ENCODE data around the gene FBXO2.

Gene FBXO2

GRCh38 chr1:11628767-11629166, 25.5 kb downstream of the FBXO2 start:
- Mint-ChIP-seq H3K4me3 (no peak overlapping the region), H3K27me3 (peaks cover 74% of the 10 kb centered on the region), H3K4me1 (peaks cover 5% of the 10 kb centered on the region), H3K27ac (ENCODE audit: low read depth) (no peak overlapping the region), H3K36me3 (ENCODE audit: insufficient read depth) (peaks cover 3% of the 10 kb centered on the region), H3K9me3 (no peaks in the 10 kb centered on the region)
- DNase-seq (ENCODE audit: low spot score in 2 of 2) (no peak), ATAC-seq (replicated peaks; ENCODE audit: extremely low read depth, poor library complexity, severe bottlenecking) (no peak)

- Mint-ChIP-seq H3K9me3 (no peaks in the 10 kb centered on the region), H3K36me3 (ENCODE audit: insufficient read depth) (peaks cover 3% of the 10 kb centered on the region), H3K27me3 (peaks cover 85% of the 10 kb centered on the region), H3K27ac (ENCODE audit: low read depth) (no peak overlapping the region), H3K4me1 (peaks cover 4% of the 10 kb centered on the region), H3K4me3 (no peak overlapping the region)
- DNase-seq (ENCODE audit: low spot score in 2 of 2) (no peak), ATAC-seq (replicated peaks; ENCODE audit: extremely low read depth, poor library complexity, severe bottlenecking) (no peak)
Measured at GRCh38 chr1:11626551-11626950, 27.7 kb downstream of the FBXO2 start.

GRCh38 chr1:11623702-11624101, 30.5 kb downstream of the FBXO2 start:
- DNase-seq (ENCODE audit: low spot score in 2 of 2): no peak
- Mint-ChIP-seq H3K27me3 (peaks cover 90% of the 10 kb centered on the region), H3K27ac (ENCODE audit: low read depth) (no peak overlapping the region), H3K9me3 (no peaks in the 10 kb centered on the region), H3K36me3 (ENCODE audit: insufficient read depth) (peaks cover 3% of the 10 kb centered on the region), H3K4me1 (no peaks in the 10 kb centered on the region), H3K4me3 (no peak overlapping the region)
- ATAC-seq (replicated peaks; ENCODE audit: extremely low read depth, poor library complexity, severe bottlenecking): no peak

GRCh38 chr1:11622398-11622797, 31.8 kb downstream of the FBXO2 start:
- no peak for DNase-seq (ENCODE audit: low spot score in 2 of 2)
- no peak overlapping the region for H3K27ac Mint-ChIP-seq (ENCODE audit: low read depth)
- H3K36me3 Mint-ChIP-seq (ENCODE audit: insufficient read depth): peaks cover 3% of the 10 kb centered on the region
- peaks cover 89% of the 10 kb centered on the region for H3K27me3 Mint-ChIP-seq
- ATAC-seq (replicated peaks; ENCODE audit: extremely low read depth, poor library complexity, severe bottlenecking): no peak
- H3K4me3 Mint-ChIP-seq: no peak overlapping the region
- no peaks in the 10 kb centered on the region for H3K4me1 Mint-ChIP-seq
- H3K9me3 Mint-ChIP-seq: no peaks in the 10 kb centered on the region

GRCh38 chr1:11620924-11621323, 33.3 kb downstream of the FBXO2 start:
- Mint-ChIP-seq H3K4me3 (no peak overlapping the region), H3K4me1 (no peaks in the 10 kb centered on the region), H3K9me3 (no peaks in the 10 kb centered on the region), H3K36me3 (ENCODE audit: insufficient read depth) (peaks cover 3% of the 10 kb centered on the region), H3K27me3 (peaks cover 82% of the 10 kb centered on the region), H3K27ac (ENCODE audit: low read depth) (no peak overlapping the region)
- no peak for ATAC-seq (replicated peaks; ENCODE audit: extremely low read depth, poor library complexity, severe bottlenecking)
- no peak for DNase-seq (ENCODE audit: low spot score in 2 of 2)

GRCh38 chr1:11620405-11620804, 33.8 kb downstream of the FBXO2 start:
- ATAC-seq (replicated peaks; ENCODE audit: extremely low read depth, poor library complexity, severe bottlenecking) (no peak), DNase-seq (ENCODE audit: low spot score in 2 of 2) (no peak)
- Mint-ChIP-seq H3K4me3 (no peak overlapping the region), H3K27me3 (peaks cover 79% of the 10 kb centered on the region), H3K36me3 (ENCODE audit: insufficient read depth) (peaks cover 3% of the 10 kb centered on the region), H3K4me1 (no peaks in the 10 kb centered on the region), H3K9me3 (no peaks in the 10 kb centered on the region), H3K27ac (ENCODE audit: low read depth) (no peak overlapping the region)

- no peak for ATAC-seq (replicated peaks; ENCODE audit: extremely low read depth, poor library complexity, severe bottlenecking)
- Mint-ChIP-seq H3K27me3 (peaks cover 73% of the 10 kb centered on the region), H3K4me3 (no peak overlapping the region), H3K27ac (ENCODE audit: low read depth) (no peak overlapping the region), H3K4me1 (no peaks in the 10 kb centered on the region), H3K36me3 (ENCODE audit: insufficient read depth) (no peaks in the 10 kb centered on the region), H3K9me3 (no peaks in the 10 kb centered on the region)
- DNase-seq (ENCODE audit: low spot score in 2 of 2): no peak
Measured at GRCh38 chr1:11617741-11618140, 36.5 kb downstream of the FBXO2 start.

GRCh38 chr1:11617314-11617713, 36.9 kb downstream of the FBXO2 start:
- ATAC-seq (replicated peaks; ENCODE audit: extremely low read depth, poor library complexity, severe bottlenecking) (no peak), DNase-seq (ENCODE audit: low spot score in 2 of 2) (no peak)
- no peak overlapping the region for H3K4me3 Mint-ChIP-seq
- H3K9me3 Mint-ChIP-seq: no peaks in the 10 kb centered on the region
- H3K36me3 Mint-ChIP-seq (ENCODE audit: insufficient read depth): no peaks in the 10 kb centered on the region
- peaks cover 70% of the 10 kb centered on the region for H3K27me3 Mint-ChIP-seq
- H3K27ac Mint-ChIP-seq (ENCODE audit: low read depth): no peak overlapping the region
- H3K4me1 Mint-ChIP-seq: no peaks in the 10 kb centered on the region

- Mint-ChIP-seq H3K27me3 (peaks cover 70% of the 10 kb centered on the region), H3K4me1 (no peaks in the 10 kb centered on the region), H3K36me3 (ENCODE audit: insufficient read depth) (no peaks in the 10 kb centered on the region)
Measured at GRCh38 chr1:11616766-11617165, 37.5 kb downstream of the FBXO2 start.

GRCh38 chr1:11615090-11615489, 39.1 kb downstream of the FBXO2 start:
- Mint-ChIP-seq H3K4me1 (no peaks in the 10 kb centered on the region), H3K9me3 (no peaks in the 10 kb centered on the region), H3K27me3 (peaks cover 64% of the 10 kb centered on the region), H3K4me3 (no peak overlapping the region), H3K36me3 (ENCODE audit: insufficient read depth) (no peaks in the 10 kb centered on the region), H3K27ac (ENCODE audit: low read depth) (no peak overlapping the region)
- ATAC-seq (replicated peaks; ENCODE audit: extremely low read depth, poor library complexity, severe bottlenecking) (no peak), DNase-seq (ENCODE audit: low spot score in 2 of 2) (no peak)

More at GRCh38 chr1:11616766-11617165, 37.5 kb downstream of the FBXO2 start:
- Mint-ChIP-seq H3K4me3 (no peak overlapping the region), H3K9me3 (no peaks in the 10 kb centered on the region), H3K27ac (ENCODE audit: low read depth) (no peak overlapping the region)
- ATAC-seq (replicated peaks; ENCODE audit: extremely low read depth, poor library complexity, severe bottlenecking) (no peak), DNase-seq (ENCODE audit: low spot score in 2 of 2) (no peak)

GRCh38 chr1:11613347-11613746, 40.9 kb downstream of the FBXO2 start:
- no peak for DNase-seq (ENCODE audit: low spot score in 2 of 2)
- H3K4me3 Mint-ChIP-seq: no peak overlapping the region
- ATAC-seq (replicated peaks; ENCODE audit: extremely low read depth, poor library complexity, severe bottlenecking): no peak
- H3K27ac Mint-ChIP-seq (ENCODE audit: low read depth): no peak overlapping the region
- no peaks in the 10 kb centered on the region for H3K36me3 Mint-ChIP-seq (ENCODE audit: insufficient read depth)
- H3K27me3 Mint-ChIP-seq: peaks cover 51% of the 10 kb centered on the region
- no peaks in the 10 kb centered on the region for H3K9me3 Mint-ChIP-seq
- no peaks in the 10 kb centered on the region for H3K4me1 Mint-ChIP-seq

- no peak overlapping the region for H3K4me3 Mint-ChIP-seq
- H3K9me3 Mint-ChIP-seq: no peaks in the 10 kb centered on the region
- H3K36me3 Mint-ChIP-seq (ENCODE audit: insufficient read depth): no peaks in the 10 kb centered on the region
- no peak for DNase-seq (ENCODE audit: low spot score in 2 of 2)
- ATAC-seq (replicated peaks; ENCODE audit: extremely low read depth, poor library complexity, severe bottlenecking): no peak
- no peaks in the 10 kb centered on the region for H3K4me1 Mint-ChIP-seq
- peaks cover 42% of the 10 kb centered on the region for H3K27me3 Mint-ChIP-seq
- H3K27ac Mint-ChIP-seq (ENCODE audit: low read depth): no peak overlapping the region
Measured at GRCh38 chr1:11611638-11612327, 42.4 kb downstream of the FBXO2 start.

GRCh38 chr1:11610629-11611180, 43.5 kb downstream of the FBXO2 start:
- ATAC-seq (replicated peaks; ENCODE audit: extremely low read depth, poor library complexity, severe bottlenecking) (no peak), DNase-seq (ENCODE audit: low spot score in 2 of 2) (no peak)
- no peaks in the 10 kb centered on the region for H3K9me3 Mint-ChIP-seq
- H3K4me3 Mint-ChIP-seq: no peak overlapping the region
- no peak overlapping the region for H3K27ac Mint-ChIP-seq (ENCODE audit: low read depth)
- no peaks in the 10 kb centered on the region for H3K36me3 Mint-ChIP-seq (ENCODE audit: insufficient read depth)
- no peaks in the 10 kb centered on the region for H3K4me1 Mint-ChIP-seq
- H3K27me3 Mint-ChIP-seq: peaks cover 51% of the 10 kb centered on the region

All from central memory CD8-positive, alpha-beta T cell (primary cell).